ENCODE results near the gene NDUFS8.
A peak's percentile ranks its signal among the peaks of the same experiment; 100 is the strongest.

NDUFS8 gene

GRCh38 chr11:68036717-68037239, 6.3 kb downstream of the NDUFS8 start:
- no peak for DNase-seq (ENCODE audit: low read depth)

GRCh38 chr11:68037411-68038225, 7.1 kb downstream of the NDUFS8 start:
- DNase-seq (ENCODE audit: low read depth), result no peak

GRCh38 chr11:68038226-68038717, 7.8 kb downstream of the NDUFS8 start:
- no peak for DNase-seq (ENCODE audit: low read depth)

- peak; percentile 37 for DNase-seq (ENCODE audit: low read depth)
Observed at GRCh38 chr11:68038718-68039525, 8.4 kb downstream of the NDUFS8 start, which contains the start of gene TCIRG1. TCIRG1 (plus strand) TSS chr11:68039025; CDS start chr11:68041272, 2,247 bp downstream.

- DNase-seq (ENCODE audit: low read depth), result no peak
Observed at GRCh38 chr11:68039526-68040086, 9.1 kb downstream of the NDUFS8 start.

GRCh38 chr11:68040101-68040956, 9.8 kb downstream of the NDUFS8 start:
- no peak for DNase-seq (ENCODE audit: low read depth)

DNA sequence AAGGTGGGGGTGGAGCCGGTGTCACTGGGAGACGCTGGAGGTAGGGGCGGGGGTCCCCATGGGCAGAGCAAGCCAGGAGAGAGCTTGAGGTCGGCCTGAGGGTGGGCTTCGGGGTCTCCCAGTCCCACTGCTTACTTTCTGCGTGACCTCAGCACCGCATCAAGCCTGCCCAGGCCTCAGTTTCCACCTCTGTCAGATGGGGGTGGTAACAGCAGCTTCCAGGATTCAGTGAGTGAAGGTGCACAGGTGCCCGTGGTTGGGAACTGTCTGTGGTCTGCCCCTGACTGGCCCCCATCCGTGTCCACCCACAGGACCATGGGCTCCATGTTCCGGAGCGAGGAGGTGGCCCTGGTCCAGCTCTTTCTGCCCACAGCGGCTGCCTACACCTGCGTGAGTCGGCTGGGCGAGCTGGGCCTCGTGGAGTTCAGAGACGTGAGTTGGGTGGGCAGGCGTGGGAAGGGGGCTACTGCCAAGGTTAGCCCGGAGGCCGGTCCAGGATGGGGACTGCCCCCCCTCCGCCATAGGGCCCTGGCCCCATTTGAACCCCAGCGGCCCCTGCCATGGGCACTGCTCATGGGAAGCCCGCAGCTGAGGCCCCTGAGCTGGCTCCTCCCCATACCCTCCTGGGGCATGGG, 10.6 kb downstream of the NDUFS8 start:
- DNase-seq (ENCODE audit: low read depth), result no peak

DNA sequence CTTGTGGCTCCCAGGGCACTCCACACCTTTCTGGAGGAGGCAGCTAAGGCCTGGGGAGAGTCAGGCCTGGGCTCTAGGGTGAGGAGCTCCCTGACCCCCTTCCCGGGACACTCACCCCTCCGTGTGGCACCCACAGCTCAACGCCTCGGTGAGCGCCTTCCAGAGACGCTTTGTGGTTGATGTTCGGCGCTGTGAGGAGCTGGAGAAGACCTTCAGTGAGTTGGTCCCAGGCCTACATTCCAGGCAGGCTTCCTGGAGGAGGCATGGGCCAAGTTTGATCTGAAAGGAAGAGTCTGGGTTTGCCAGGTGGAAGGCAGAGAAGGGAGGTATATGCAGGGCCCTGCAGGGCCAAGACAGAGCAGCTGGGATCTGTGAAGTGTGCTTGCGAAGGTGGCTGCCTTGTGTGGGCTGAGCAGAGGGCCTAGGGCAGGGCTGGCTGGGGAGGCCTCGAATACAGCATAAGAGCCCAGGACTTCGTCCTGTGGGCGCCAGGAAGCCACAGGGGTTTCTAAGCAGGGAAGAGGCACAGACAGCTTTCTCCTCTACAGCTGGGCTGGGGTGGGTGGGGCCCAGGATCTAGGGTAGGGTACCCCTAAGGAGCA, 11.2 kb downstream of the NDUFS8 start:
- DNase-seq (ENCODE audit: low read depth), result no peak

- DNase-seq (ENCODE audit: low read depth), result no peak
Observed at GRCh38 chr11:68042219-68043028, 11.9 kb downstream of the NDUFS8 start.

DNA sequence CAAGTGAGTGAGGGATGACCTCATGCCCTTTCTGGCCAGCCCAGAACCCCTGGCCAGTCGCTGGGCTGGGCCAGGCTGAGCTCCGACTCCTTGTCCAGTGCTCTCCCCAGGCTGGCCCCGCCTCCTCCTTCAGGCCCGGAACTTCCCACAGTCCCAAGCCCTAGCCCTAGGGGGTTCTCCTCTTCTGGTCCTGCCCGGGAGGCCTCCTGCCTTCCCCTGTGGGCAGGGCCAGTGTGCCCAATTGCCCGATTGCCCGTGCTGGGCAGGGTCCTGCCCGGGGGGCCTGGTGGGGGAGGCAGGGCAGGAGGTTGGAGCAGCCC, 12.5 kb downstream of the NDUFS8 start:
- DNase-seq (ENCODE audit: low read depth), result no peak

- no peak for DNase-seq (ENCODE audit: low read depth)
Observed at GRCh38 chr11:68043349-68044144, 13.1 kb downstream of the NDUFS8 start.

DNA sequence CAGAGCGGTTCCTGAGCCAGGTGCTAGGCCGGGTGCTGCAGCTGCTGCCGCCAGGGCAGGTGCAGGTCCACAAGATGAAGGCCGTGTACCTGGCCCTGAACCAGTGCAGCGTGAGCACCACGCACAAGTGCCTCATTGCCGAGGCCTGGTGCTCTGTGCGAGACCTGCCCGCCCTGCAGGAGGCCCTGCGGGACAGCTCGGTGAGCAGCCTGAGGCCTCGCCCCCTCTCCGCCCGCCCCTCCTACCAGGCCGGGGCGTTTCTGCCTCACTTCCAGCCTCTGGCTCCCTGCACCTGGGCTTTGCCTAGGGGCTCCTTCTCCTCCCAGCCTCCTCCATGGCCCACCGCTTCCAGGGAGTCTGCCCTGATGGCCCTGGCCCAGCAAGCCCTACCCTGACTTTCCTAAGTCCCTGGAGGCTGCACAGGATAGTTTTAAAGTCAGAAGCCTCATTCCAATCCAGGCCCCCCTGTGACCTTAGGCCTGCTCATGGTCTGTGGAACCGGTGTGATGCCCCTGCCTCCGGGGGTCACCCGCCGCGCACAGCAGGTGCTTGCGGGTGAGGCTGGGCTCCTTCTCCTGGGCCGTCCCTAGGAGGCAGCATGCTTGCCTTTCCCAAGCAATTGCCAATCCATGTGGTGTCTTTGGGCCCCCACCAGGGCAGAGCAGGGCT, 13.8 kb downstream of the NDUFS8 start:
- DNase-seq (ENCODE audit: low read depth), result no peak

- no peak for DNase-seq (ENCODE audit: low read depth)
Observed at GRCh38 chr11:68044898-68045351, 14.4 kb downstream of the NDUFS8 start.

DNA sequence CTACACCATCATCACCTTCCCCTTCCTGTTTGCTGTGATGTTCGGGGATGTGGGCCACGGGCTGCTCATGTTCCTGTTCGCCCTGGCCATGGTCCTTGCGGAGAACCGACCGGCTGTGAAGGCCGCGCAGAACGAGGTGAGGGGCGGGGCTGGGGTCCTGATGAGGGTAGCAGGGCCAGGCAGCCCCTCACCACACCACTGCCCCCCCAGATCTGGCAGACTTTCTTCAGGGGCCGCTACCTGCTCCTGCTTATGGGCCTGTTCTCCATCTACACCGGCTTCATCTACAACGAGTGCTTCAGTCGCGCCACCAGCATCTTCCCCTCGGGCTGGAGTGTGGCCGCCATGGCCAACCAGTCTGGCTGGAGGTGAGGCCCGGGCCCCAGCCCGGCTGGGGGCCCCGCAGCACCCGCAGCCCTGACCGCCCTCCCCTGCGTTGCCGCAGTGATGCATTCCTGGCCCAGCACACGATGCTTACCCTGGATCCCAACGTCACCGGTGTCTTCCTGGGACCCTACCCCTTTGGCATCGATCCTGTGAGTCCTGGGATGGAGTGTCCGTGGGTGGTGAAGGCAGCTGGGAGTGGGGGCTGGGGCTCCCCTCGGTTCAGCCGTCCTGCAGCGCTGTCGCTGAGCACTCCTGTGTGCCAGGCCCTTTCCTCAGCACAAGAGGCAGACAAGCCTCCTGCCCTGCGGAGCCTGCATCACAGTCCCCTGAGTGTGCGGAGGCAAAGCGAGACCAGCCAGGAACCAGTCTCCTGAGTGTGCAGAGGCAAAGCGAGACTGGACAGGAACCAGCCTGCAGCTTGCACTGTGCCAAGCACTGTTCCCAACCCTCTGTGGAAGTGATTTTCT, 17.2 kb downstream of the NDUFS8 start:
- no peak for DNase-seq (ENCODE audit: low read depth)

- no peak for DNase-seq (ENCODE audit: low read depth)
Observed at GRCh38 chr11:68048681-68049508, 18.4 kb downstream of the NDUFS8 start.
